Pons (tissue), 1 donor: ENCODE results near the gene TLR10.
"Not testable (repeated sequence)": the region's sequence is repeated elsewhere in the genome, so short reads cannot be mapped to it uniquely, and the experiment has no call there.

ENCODE experiments used
- DNase-seq: peaks from one replicate; pipeline ENCODE4 v3.0.0-alpha.2; 2016; ENCODE audit warnings: low spot score

TLR10 gene

GRCh38 chr4:38766940-38767339 is 15.8 kb downstream of the TLR10 start:
- DNase-seq: not testable (repeated sequence)

GRCh38 chr4:38765382-38765781 is 17.4 kb downstream of the TLR10 start:
- DNase-seq: no peak

- no peak for DNase-seq
Measured at GRCh38 chr4:38764277-38764676, 18.5 kb downstream of the TLR10 start.

- DNase-seq: no peak
Measured at GRCh38 chr4:38762560-38762959, 20.2 kb downstream of the TLR10 start.

- no peak for DNase-seq
Measured at GRCh38 chr4:38759790-38760122, 23.0 kb downstream of the TLR10 start.

GRCh38 chr4:38759113-38759789 is 23.5 kb downstream of the TLR10 start:
- peak; percentile 99 for DNase-seq

- no peak for DNase-seq
Measured at GRCh38 chr4:38757945-38758600, 24.7 kb downstream of the TLR10 start.

- no peak for DNase-seq
Measured at GRCh38 chr4:38752941-38753806, 29.6 kb downstream of the TLR10 start.

- DNase-seq: no peak
Measured at GRCh38 chr4:38752372-38752940, 30.3 kb downstream of the TLR10 start.

GRCh38 chr4:38751341-38752010 is 31.3 kb downstream of the TLR10 start:
- DNase-seq: no peak

- no peak for DNase-seq
Measured at GRCh38 chr4:38749336-38749735, 33.5 kb downstream of the TLR10 start.

- no peak for DNase-seq
Measured at GRCh38 chr4:38747629-38748028, 35.2 kb downstream of the TLR10 start.

- DNase-seq: no peak
Measured at GRCh38 chr4:38745881-38746280, 36.9 kb downstream of the TLR10 start.

GRCh38 chr4:38743866-38744265 is 38.9 kb downstream of the TLR10 start:
- DNase-seq: peak; percentile 71

GRCh38 chr4:38740303-38740702 is 42.5 kb downstream of the TLR10 start:
- DNase-seq: no peak

- no peak for DNase-seq
Measured at GRCh38 chr4:38738940-38739803, 43.6 kb downstream of the TLR10 start.

- no peak for DNase-seq
Measured at GRCh38 chr4:38735870-38736269, 46.9 kb downstream of the TLR10 start.

- no peak for DNase-seq
Measured at GRCh38 chr4:38734911-38735310, 47.9 kb downstream of the TLR10 start.

- DNase-seq: no peak
Measured at GRCh38 chr4:38734446-38734845, 48.3 kb downstream of the TLR10 start.

GRCh38 chr4:38733663-38734062 is 49.1 kb downstream of the TLR10 start:
- no peak for DNase-seq
